ENCODE results near the gene ALG12.
"Not testable (repeated sequence)": the region's sequence is repeated elsewhere in the genome, so short reads cannot be mapped to it uniquely, and the experiment has no call there.

Gene ALG12

DNA sequence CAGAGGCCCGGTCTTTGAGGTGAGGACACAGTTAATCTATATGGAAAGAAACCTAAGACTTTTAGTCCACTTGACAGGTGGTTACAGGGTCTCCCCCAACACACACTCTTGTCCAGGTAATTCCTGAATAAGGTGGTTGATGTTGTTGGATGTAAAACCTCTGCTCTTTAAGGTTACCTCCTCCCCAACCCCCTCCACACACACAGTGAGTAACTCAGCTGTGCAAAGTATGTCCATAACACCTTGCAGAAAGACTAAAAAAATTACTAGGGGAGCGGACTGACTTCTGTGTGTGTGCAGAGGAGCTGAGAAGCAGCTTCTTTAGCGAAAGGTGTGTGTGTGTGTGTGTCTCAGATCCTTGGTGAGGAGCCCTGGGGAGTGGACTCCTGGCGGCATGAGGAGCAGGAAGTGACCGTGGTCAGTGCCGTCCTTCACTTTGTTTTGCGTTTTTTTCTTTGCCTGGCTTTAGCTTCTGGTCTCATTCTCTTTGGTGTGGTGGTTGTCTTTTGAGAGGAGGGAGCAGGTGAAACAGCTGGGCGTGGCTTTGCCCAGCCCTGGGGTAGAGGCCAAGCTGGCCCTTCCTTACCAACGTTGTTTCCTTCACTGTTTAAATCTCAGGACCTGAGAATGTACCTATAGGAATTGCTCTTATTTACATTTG, 62.9 kb downstream of the ALG12 start:
- DNase-seq (ENCODE audit: extremely low spot score, insufficient read length, low read depth), result no peak
- FAIRE-seq, result peak; percentile 21

- peak; percentile 68 for FAIRE-seq
- no peak for DNase-seq (ENCODE audit: extremely low spot score, insufficient read length, low read depth)
Observed at GRCh38 chr22:49853981-49854831, 64.0 kb downstream of the ALG12 start.

GRCh38 chr22:49852898-49853894, 65.0 kb downstream of the ALG12 start, which contains the start of gene ZBED4:
ZBED4 (plus strand) TSS chr22:49853844; CDS start chr22:49883663, 29,819 bp downstream.
- peak; percentile 93 for DNase-seq (ENCODE audit: extremely low spot score, insufficient read length, low read depth)
- FAIRE-seq, result peak; percentile 94

- DNase-seq (ENCODE audit: extremely low spot score, insufficient read length, low read depth); FAIRE-seq: not testable (repeated sequence)
Observed at GRCh38 chr22:49852568-49852897, 65.7 kb downstream of the ALG12 start.

- no peak for DNase-seq (ENCODE audit: extremely low spot score, insufficient read length, low read depth)
- no peak for FAIRE-seq
Observed at GRCh38 chr22:49850959-49851802, 67.1 kb downstream of the ALG12 start.

All from GM18507 (cell line).